GM19023 (cell line): ENCODE data around the gene MYB.

Experiments
- ATAC-seq: cut with Tn5 transposase; IDR thresholded peaks from one replicate; pipeline ENCODE4 v1.9.1; 2021; ENCODE audit warnings: mild to moderate bottlenecking, moderate library complexity; ENCODE audit not compliant: unreplicated experiment

MYB gene

DNA sequence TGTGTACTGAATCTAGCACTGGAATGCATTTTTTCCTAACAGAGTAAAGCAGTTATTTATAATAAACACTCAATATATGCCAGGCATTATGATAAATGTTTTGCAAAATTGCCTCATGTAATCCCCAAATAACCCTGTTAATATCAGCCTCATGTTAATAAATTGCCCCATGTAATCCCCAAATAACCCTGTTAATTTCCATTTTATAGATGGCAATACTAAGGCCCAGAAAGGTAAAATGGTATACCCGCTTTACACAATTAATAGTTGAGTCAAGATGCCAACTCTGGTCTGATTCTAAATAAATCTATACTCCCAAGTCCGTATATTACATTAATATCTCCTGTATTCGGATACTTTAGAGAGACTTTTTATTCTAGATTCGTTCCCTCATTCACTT lies 6.3 kb downstream of the MYB start:
- ATAC-seq: no peak

DNA sequence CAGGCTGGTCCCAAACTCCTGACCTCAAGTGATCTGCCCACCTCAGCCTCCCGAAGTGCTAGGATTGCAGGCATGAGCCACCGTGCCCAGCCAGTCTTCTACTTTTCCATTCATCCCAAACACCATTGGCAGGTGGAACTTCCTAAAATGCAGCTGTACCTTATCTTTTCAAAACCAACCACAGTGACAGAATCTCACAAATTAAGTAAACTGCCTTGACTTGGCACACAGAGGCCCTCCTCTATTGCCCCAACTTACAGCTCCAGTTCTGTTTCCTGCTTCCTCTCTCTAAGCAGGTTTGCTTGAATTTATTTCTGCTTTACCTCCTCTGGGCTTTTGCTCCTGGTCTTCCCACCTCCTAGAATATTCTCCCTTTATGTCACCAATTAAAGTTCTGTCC lies 7.6 kb downstream of the MYB start:
- no peak for ATAC-seq

DNA sequence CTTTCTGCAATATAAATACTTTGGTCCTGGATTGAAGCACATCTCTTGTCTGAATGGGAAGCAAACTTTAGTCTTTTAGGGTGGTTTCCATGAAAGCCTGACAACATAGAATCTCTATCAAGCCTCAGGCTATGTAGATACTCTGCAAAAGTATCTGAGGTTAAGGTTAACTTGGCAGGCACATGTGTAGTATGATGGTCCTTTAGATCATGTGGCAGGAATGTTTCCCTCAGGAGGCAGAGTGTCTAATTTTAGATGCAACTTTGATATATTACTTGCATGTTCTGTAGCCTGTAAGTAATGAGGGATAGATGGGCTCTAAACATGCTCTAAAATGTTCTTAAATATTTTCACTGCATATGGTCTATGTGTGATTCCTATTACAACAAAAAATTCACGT lies 8.2 kb downstream of the MYB start:
- no peak for ATAC-seq

DNA sequence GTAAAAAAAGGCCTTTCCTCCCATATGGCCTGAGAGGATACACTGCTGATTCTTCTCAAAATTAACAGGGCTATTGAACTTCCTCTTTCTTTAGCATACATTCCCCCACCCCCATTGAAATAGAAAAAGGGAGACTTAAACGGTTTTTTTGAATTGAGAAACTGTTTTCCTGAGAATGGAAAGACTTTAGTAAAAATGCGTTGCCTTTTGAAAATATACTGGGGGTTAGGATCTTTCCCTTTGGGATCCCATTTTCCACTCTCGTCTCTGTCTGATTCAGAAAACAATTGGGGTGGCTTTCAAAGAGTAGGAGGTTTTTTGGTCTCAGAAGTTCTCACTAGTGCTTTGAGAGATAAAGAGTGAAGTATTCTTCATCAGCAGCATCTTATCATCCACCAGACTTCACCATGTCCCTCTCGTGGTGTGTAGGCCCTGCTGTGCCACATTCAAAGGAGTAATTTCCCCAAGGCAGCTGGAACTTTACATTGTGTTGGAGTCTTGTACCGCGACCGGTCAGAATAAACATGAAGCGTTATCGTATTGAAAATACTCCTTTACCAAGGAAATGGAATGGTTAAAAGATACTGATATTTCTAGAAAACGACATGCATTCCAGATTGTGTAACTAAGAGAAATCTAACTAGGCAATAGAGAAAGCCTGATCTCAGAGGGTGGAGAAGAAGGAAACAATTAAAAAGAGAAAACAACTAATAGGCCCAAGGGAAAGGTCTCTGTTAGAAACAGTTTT lies 10.6 kb downstream of the MYB start:
- no peak for ATAC-seq

DNA sequence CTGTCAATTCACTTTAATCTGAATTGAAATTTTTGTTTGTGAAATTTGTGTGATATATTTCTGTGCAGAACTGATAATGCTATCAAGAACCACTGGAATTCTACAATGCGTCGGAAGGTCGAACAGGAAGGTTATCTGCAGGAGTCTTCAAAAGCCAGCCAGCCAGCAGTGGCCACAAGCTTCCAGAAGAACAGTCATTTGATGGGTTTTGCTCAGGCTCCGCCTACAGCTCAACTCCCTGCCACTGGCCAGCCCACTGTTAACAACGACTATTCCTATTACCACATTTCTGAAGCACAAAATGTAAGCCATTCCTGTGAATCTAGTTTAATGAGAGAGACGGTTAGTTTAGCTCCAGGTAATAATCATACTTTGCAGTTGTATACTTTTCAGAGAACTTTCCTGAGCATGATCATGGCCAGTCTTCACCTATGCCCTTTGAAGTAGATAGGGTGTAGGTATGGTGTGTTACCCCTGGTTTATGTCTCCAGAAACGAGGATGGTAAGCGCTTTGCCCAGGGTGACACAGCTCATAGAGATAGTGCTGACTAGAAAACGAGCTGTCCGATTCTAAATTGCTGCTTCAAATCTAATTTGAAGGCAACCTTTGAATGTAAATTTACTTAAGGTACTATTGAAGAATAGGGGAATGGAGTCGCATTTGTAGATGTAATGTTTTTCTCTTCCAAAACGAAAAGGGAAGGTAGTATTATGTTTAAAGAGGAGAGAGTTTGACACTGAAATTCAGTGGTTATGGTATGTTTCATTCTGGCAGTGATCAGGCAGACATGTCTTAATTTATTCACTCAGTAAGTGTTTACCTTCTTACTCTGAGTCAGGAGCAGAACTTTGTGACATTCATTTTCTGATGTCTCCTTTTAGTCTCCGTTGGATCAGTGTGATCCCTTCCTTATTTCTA lies 11.4 kb downstream of the MYB start:
- ATAC-seq: no peak

DNA sequence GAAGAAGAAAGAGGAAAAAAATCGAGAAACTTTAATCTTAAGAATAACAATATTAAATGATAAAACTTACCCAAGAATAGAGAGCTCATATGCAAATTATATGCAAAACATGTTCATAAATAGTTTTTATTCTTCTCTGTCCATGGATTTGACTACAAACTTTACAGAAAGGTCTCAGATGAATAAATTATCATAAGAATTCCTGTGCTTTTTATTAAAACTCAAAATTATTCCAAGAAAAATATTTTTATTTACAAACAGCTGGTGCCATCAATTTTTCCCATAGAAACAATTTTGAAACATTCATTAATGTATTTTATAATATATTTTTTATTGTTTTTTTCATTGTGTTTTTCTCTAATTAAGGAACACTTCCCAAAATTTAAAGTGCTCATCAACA lies 12.1 kb downstream of the MYB start:
- ATAC-seq: no peak

DNA sequence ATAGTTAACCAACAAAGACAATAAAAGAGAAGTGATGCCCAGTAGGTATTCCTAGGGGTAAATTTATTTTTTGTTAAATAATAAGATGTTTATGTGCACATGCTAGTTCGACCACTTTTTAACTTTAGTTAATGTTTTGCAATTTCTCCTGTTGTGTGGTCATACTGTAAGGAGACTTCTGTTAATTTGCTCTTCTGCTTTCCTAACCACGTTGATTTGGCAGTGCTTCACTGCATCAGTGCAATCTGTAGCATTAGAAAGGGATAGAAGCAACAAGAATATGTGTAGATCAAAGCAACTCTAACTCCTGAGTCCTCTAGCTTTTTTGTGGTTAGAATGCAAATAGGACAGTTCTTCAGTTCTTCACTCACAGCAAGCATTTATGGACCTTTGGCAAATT lies 13.9 kb downstream of the MYB start:
- ATAC-seq: no peak

DNA sequence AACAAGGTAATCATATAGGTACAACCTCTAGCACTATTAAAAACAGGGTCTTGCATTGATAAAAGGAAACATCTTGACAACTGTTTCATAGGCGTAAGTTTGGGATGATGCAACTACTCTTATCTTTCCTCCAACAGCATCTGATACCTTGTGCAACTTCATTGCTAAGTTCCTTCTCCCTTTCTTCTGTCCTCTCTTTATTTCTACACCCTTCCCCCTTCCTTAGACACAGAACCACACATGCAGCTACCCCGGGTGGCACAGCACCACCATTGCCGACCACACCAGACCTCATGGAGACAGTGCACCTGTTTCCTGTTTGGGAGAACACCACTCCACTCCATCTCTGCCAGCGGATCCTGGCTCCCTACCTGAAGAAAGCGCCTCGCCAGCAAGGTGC lies 14.4 kb downstream of the MYB start:
- ATAC-seq: no peak

DNA sequence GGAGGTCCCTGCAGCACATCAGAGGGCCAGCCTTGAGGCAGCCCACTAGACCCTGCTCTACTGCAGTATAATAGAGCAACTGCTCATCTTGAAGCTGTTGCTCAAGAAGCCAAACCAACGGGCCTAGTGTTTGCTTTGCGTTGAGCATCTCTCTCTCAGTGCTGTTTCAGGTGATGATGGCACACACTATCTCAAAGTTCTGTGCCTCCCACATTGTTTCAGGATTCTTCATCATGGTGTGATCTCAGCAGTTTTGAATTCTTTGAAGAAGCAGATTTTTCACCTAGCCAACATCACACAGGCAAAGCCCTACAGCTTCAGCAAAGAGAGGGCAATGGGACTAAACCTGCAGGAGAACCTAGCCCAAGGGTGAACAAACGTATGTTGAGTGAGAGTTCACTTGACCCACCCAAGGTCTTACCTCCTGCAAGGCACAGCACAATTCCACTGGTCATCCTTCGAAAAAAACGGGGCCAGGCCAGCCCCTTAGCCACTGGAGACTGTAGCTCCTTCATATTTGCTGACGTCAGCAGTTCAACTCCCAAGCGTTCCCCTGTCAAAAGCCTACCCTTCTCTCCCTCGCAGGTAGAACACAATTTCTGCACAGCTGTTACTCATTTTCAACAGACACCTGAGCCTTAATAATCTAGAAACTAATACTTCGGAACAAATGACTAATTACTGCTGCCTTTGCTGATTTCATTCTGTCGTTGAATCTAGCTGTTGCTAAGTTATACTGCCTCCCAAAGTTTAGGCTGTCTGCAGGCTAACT lies 15.8 kb downstream of the MYB start:
- ATAC-seq: no peak

DNA sequence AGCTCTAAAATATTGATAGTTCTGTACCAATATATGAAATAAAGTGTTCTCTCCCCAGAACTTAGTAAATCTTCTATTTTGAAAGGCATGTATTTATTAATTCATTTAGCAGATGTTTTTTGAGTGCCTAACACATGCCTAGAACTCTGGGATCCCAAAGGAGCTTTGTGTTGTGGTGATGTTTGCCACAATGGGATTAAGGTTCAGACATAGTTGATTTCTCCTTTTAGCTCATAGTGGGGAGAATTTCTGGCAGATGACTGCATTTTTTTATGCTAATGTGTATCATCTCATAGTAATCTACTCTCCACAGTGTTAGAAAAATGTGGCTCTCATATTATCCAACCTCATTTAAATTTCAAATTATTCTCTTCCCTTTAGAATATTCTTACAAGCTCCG lies 21.7 kb downstream of the MYB start:
- ATAC-seq: no peak

DNA sequence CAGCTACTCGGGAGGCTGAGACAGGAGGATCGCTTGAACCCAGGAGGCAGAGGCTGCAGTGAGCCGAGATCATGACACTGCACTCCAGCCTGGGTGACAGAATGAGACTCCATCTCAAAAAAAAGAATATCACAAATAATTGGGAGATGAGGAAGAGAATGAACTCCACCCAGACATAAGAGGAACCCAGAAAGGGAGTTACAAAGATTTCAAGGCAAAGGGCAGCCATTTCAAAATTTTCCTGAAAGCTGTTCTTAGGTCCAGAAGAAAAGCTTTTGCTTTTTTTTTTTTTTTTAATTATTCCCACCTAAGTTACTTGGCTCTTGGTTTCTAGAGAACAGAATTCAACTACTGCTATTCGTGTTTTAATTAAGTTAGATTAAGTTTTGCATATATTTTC lies 23.8 kb downstream of the MYB start:
- no peak for ATAC-seq

DNA sequence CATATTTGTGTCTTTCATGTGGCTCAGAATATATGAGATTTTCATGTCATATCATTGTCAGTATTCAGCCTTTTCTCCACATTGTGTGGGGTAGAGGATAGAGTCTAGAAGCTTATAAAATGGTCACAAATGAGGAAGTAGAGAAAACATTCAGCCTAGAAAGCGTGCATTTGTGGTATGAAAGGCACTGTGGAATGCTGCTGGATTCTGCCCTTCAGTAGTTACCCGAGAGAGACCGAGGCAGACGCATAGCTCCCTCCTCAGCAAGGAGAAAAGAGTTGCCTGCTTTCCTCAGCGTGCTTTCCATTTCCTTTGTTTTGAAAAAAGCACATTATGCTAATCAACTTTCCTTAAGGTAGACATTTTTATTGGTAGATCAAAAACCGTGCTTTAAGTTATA lies 28.7 kb downstream of the MYB start:
- no peak for ATAC-seq

DNA sequence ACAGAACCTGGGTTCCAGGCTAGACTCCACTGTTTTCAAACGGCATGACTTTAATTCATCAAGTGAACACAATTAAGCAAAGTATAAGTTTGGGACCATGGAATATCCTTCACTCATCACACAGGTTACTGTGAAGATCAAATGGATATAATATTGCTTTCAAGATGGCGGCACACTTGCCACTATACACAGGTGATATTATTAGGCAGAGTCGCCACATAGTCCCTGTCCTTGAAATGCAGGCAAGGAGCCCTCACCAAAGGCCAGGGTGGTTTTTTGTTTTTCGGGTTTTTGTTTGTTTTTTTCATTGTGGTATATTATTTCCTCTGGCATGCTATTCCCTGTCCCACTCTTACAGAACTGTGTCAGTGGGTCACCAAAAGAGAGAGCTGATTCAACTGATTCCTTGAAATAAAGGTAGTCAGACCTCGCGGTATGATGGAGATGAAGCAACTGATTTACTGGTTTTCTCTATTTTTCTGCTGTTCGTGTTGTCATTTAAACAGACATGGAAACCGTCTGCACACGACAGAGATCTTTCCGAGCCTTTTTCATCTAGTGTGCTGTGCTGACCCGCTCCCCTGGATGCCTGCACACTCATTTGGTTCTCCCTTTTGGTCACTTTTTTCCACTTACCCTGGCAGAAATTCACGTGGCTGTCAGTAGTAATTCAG lies 29.7 kb downstream of the MYB start:
- ATAC-seq: no peak

DNA sequence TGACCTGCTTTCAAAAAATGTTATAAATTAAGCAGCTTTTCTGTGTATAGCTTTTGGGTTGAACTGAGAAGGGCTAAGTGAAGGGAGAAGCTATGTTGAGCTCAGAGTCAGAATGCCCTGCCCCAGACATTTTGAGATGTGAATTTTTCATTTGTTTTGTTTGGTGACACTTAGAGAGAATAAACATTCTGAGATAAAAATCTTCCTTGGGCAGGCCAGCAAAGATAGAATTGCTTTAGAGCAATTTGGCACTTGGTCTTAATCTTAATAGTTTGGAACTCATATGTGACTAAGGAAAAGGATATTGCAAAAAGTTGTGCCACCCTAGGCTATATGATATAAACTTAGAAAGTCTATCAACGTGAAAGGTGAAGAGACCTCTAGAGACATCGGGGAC lies 30.2 kb downstream of the MYB start:
- no peak for ATAC-seq

DNA sequence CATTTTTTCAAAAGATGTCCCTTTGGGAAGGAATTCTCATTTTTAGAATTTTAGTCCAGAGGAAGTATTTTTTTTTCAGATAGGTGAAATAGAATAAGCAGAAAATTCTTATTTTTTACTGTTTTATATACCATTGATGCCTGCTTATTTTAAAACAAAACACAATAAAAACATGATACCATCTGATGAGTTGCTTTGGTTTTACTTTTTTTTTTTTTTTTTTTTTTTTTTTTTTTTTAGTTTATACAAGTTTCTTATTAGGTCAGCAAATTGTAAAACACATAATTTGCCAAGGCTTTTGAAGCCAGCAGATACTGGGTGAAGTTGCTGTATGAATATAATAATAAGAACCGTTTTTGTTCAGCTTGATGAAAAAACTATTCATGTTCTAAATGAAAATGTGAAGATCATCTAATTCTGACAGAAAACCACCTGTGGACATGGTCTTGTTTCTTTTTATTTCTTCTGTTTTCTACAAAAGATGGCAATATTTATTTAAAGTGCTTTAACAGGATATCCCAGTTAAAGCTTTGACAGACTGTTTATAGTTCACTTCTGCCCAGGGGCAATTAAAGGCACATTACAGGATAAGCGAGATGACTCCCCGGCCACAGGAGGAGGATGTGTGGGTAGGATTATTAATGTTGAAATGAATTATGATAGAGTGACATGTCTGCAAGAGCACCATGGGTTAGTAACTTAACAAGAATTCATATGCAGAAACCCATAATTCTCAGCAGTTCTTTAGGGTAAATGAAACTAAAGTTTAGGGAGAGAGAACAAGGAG lies 31.1 kb downstream of the MYB start:
- ATAC-seq: no peak

DNA sequence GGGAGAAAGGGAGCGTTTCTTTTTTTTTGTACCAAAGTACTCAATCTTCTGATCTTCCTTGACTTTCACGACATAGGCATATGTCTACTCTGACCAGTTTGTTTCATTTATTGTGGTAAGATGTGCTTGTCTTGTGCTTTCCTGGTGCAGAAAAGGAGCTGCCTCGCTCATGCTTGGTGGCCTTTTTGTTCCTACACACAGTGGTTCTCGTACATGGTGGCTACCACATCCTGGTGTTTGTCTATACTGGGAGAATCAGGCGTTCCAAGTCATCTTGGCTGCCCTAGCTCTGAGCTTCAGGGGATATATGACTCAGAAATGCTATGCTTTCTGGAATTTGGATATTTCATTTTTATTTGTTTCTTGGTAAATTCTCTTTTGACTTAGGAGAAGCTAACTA lies 31.8 kb downstream of the MYB start:
- ATAC-seq: no peak

DNA sequence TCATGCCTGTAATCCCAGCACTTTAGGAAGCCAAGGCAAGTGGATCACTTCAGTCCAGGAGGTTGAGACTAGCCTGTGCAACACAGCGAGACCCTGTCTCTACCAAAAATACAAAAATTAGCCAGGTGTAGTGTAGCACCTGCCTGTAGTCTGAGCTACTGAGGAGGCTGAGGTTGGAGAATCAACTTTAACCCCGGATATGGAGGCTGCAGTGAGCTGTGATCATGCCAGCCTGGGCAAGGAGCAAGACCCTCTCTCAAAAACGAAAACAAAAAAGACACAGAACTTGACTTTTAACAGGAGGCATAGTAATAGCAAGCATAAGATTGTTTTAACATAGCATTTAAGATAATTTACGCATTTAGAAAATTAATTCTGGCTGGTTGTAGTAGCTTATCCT lies 32.5 kb downstream of the MYB start:
- no peak for ATAC-seq

DNA sequence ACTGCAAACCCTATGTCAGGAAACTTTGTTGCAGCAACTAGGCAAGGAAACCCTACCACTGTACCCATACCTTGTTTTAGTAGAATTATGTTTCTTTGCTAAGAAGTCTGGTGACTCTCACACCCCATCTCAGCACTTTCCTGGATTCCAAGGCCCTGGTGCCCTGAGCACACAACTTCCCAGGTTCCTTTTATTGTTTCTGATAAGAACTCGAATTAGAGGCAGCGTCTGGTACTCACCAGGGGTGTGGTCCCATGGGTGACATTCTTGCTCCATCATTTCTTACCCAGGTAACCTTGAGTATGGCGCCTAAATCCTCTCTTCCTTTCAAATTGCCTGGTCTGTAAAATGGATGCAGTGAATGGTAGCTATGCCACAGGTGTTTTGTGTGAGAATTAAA lies 34.1 kb downstream of the MYB start:
- ATAC-seq: no peak

DNA sequence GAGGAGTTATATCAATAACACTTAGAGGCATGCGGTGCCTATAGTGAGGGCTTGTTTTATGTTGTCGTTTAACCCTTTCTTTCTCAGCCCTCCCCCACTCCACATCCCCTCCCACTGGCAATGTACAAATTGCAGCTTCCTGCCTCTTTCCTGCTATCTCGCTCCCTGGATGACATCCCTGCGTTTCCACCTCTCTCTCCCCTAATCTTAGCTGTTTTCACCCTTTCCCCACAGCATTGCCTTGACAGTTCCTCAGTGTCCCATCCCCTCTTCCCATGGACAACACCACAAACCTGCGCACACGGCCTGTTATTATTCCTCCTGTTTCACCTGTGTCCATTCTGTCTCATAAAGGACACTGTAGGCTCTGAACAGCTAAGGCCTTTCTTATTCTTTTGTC lies 34.5 kb downstream of the MYB start:
- ATAC-seq: no peak

DNA sequence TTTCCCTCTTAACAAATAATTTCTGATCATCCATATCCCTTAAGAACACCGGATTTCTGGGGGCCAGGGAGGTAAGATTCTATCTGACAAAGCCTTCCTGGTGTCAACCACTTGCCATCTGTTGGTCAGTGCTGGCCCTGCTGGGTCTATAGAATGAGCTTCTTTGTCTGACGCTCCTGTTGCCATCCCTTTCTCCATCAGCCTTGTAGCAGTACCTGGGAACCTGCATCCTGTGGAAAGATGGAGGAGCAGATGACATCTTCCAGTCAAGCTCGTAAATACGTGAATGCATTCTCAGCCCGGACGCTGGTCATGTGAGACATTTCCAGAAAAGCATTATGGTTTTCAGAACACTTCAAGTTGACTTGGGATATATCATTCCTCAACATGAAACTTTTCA lies 36.6 kb downstream of the MYB start:
- no peak for ATAC-seq
